Naive thymus-derived CD8-positive, alpha-beta T cell (primary cell): ENCODE measurements around the gene BTBD10. TPM values are rescaled to one million over a fixed set of nuclear protein-coding genes. Genes with fewer than 3 reads are reported as not detected.

Experiments used
- ATAC-seq, 2 donors: fragments of 150-1000 bp; cut with Tn5 transposase in 1 of 2; sonication (Bioruptor Pico), chemical (Tn5 transposase) in 1 of 2; 1 replicate in 1 of 2; 2 replicates in 1 of 2; pipeline ENCODE4 v1.10.0; 2021; ENCODE audit warnings: mild to moderate bottlenecking in 2 of 2, moderate library complexity in 2 of 2
- POLR2A ChIA-PET: fragments of 350-600 bp; sonication (Branson Sonifier 250); formaldehyde crosslinking; loops from one replicate; lab custom pipeline; 2021; ENCODE audit warnings: antibody characterized with exemption; lab: Charles Lee
- DNase-seq, 10 donors: peaks; one replicate each; pipeline versions ENCODE4 v3.0.0 to v3.0.0-alpha.2; 2020 to 2022
- H3K27ac Mint-ChIP-seq, 10 donors: one replicate each; pipeline ENCODE4 v1.8.0; 2020 to 2022; ENCODE audit warnings: mild to moderate bottlenecking in 10 of 10, mixed read lengths in 10 of 10, moderate library complexity in 4 of 10, inconsistent platforms in 1 of 10
- H3K27me3 Mint-ChIP-seq, 5 donors: one replicate each; pipeline ENCODE4 v1.8.0; 2021 to 2022; ENCODE audit warnings: mixed read lengths in 5 of 5
- H3K36me3 Mint-ChIP-seq, 3 donors: one replicate each; pipeline ENCODE4 v1.8.0; 2020 to 2022; ENCODE audit warnings: mixed read lengths in 3 of 3, mild to moderate bottlenecking in 2 of 3, inconsistent platforms in 1 of 3
- H3K4me1 Mint-ChIP-seq, 4 donors: one replicate each; pipeline ENCODE4 v1.8.0; 2021 to 2022; ENCODE audit warnings: mixed read lengths in 4 of 4
- H3K4me3 Mint-ChIP-seq, 10 donors: one replicate each; pipeline ENCODE4 v1.8.0; 2020 to 2022; ENCODE audit warnings: mild to moderate bottlenecking in 10 of 10, mixed read lengths in 10 of 10, moderate library complexity in 6 of 10, inconsistent platforms in 1 of 10
- H3K9me3 Mint-ChIP-seq, 9 donors: one replicate each; pipeline ENCODE4 v1.8.0; 2020 to 2022; ENCODE audit warnings: mixed read lengths in 9 of 9, mild to moderate bottlenecking in 3 of 9, inconsistent platforms in 1 of 9, moderate library complexity in 1 of 9
- polyA plus RNA-seq, 3 donors: library from polyadenylated mRNA; unstranded; fragments of 300-500 nt; fragmentation: Illumina TruSeq; gene quantifications; one replicate each; pipeline ENCODE4 v1.2.3, GENCODE V29; 2021
- total RNA-seq, 8 experiments: library from RNA in 2 of 8; stranded (reverse) in 2 of 8; gene quantifications; one replicate each; pipeline ENCODE4 v1.2.3 and lab custom pipeline; 2021 to 2026

The BTBD10 gene
- total and polyA plus RNA-seq, 5 experiments from 2014 or later, result 7.1 to 20.2 (median 9.4) TPM

DNA sequence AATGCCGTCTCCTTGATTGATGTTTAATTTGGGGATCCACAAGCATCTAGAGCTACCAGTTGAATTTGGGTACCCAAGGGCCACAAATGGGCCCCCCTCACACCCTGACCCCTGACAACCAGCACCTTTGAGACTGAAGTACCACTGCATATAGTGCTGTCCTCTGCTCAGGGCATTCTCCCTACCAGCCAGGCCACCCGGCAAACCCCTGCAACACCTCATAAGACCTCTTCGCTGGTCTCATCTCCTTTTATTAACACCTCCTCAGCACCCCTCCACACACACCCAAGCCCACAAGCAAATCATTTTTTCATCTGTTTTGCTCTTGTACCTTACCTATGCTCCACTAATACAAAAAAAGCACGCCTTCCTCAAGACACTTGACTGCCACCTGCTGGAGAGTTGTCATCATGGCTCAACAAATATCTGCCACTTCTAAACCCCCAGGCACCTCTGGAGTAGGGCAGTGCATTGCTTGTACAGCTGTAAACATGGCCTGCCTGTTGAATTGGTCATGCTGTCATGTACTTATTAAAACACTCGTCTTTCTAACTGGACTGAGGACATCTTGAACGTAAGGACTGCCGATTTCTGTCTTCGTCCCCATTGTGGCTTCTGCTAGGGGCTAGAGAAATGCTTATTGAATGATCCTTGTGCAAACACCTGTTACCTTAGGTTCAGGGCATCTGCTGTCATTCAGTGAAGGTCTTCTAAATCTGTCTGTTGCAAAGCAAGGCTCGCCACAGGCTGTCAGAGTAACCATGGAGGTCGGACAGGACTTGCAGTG lies 118.9 kb downstream of the BTBD10 start:
- Mint-ChIP-seq H3K36me3 (peaks cover 0 to 20% (median 0%) of the 10 kb centered on the region in 3 donors), H3K9me3 (no peaks in the 10 kb centered on the region), H3K27me3 (no peaks in the 10 kb centered on the region), H3K27ac (peak overlapping the region in 4 of 10 donors; percentile 0 to 19 (median 2)), H3K4me1 (peaks cover 37 to 79% (median 68%) of the 10 kb centered on the region in 4 donors), H3K4me3 (no peak overlapping the region)
- peak; percentile 74 to 76 for ATAC-seq
- POLR2A ChIA-PET, result no interaction called here
- DNase-seq, result peak; percentile 34 to 82 (median 61)

DNA sequence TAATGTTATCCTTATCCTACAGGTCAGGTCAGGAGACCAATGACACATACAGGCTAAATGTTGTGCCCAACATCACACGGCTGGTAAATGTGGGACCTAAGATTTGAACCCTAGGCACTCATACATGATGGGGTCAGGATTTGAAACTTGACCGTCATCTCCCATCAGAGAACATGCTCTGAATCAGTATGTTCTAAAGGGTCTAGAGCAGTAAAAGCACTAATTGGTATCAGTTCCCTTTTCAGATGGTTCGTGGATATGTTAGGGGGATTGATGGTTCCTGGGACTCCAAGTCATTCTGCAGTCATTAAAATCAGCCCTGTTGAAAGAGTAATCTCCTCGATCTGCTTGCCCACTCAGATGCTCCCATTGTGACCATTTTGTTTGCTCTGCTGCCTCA lies 120.0 kb downstream of the BTBD10 start:
- no peak for DNase-seq
- Mint-ChIP-seq H3K4me1 (peaks cover 36 to 82% (median 69%) of the 10 kb centered on the region in 4 donors), H3K9me3 (no peaks in the 10 kb centered on the region), H3K4me3 (no peak overlapping the region), H3K27me3 (no peaks in the 10 kb centered on the region), H3K27ac (peak overlapping the region in 2 of 10 donors; percentile 16 to 46), H3K36me3 (peaks cover 0 to 14% (median 0%) of the 10 kb centered on the region in 3 donors)
- POLR2A ChIA-PET, result no interaction called here
- ATAC-seq, result no peak

DNA sequence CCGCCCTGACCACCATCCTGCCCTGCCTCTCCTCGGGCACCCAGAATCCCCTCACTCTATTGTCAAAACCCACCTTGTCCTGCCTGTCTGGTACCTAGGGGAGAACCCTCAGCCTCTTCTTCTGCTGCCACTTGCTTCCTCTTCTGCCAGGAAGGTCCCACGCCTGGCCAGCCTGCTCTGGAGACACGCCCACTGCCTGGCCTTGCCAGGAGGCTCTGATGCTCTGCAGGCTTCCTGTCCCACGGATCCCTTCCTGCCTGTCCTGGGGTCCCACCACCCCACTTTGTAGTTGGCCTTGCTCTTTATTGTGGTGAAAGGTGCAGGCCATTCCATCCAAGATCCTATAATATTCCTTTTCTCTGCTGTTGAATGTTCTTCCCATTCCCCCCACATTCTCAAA lies 122.0 kb downstream of the BTBD10 start:
- Mint-ChIP-seq H3K36me3 (peaks cover 0 to 9% (median 0%) of the 10 kb centered on the region in 3 donors), H3K9me3 (no peaks in the 10 kb centered on the region), H3K27ac (peak overlapping the region; percentile 31 to 95 (median 63)), H3K4me3 (no peak overlapping the region), H3K27me3 (no peaks in the 10 kb centered on the region), H3K4me1 (peaks cover 31 to 72% (median 67%) of the 10 kb centered on the region in 4 donors)
- POLR2A ChIA-PET, result no interaction called here
- no peak for DNase-seq
- no peak for ATAC-seq

DNA sequence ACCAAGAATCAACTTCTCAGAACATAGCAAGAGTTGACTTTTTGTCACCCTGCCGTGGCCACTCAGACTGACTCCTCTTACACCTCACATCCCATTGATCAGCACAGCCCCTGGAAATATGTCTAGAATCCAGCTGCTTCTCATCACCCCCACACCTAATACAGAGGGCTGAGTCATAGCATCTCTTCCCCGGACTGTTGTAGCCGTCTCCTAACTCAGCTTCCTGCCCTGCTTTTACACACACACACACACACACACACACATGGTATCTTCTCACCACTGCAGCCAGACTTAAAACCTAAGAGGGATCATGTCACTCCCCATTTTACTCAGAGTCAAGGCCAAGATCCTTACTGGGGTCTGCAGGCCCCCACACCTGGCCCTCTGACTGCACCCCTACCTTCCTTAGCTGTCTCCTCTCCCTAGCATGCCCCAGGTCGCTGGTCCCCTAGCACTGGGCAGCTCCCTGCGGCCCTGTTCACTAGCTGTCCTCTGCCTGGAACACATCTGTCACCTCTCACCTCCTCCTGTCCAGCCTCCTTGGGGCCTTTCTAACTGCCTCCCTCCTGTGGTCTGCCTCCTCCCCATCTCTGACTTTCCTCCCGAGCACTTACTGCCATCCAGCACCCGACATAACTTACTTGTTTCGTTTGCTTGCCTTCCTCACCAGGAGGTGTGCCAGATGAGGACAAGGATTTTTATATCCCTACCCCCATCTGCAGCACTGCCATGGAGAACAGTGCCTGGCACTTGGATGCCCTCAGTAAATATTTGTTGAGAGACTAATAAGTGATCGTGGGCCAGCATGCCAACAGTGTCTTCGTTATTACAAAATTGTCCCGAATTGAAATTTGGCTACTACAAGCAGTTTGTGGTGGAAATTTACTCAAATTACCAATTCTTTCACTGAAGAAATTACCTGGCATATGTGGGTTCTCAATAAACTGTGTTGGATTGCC lies 123.5 kb downstream of the BTBD10 start:
- H3K27me3 Mint-ChIP-seq, result no peaks in the 10 kb centered on the region
- H3K36me3 Mint-ChIP-seq, result peaks cover 0 to 9% (median 0%) of the 10 kb centered on the region in 3 donors
- DNase-seq (peak in 4 of 10 donors; percentile 12 to 40 (median 27)), ATAC-seq (peak; percentile 27 to 54)
- POLR2A ChIA-PET, result interaction anchor here (1.3 kb wide), 1 partner anchor 61 kb away, joined by 4 read pairs; no protein-coding TSS in a partner anchor
- H3K4me1 Mint-ChIP-seq, result peaks cover 29 to 73% (median 69%) of the 10 kb centered on the region in 4 donors
- peak overlapping the region; percentile 11 to 91 (median 78) for H3K27ac Mint-ChIP-seq
- peak overlapping the region in 7 of 10 donors; percentile 5 to 65 (median 52) for H3K4me3 Mint-ChIP-seq
- H3K9me3 Mint-ChIP-seq, result no peaks in the 10 kb centered on the region

DNA sequence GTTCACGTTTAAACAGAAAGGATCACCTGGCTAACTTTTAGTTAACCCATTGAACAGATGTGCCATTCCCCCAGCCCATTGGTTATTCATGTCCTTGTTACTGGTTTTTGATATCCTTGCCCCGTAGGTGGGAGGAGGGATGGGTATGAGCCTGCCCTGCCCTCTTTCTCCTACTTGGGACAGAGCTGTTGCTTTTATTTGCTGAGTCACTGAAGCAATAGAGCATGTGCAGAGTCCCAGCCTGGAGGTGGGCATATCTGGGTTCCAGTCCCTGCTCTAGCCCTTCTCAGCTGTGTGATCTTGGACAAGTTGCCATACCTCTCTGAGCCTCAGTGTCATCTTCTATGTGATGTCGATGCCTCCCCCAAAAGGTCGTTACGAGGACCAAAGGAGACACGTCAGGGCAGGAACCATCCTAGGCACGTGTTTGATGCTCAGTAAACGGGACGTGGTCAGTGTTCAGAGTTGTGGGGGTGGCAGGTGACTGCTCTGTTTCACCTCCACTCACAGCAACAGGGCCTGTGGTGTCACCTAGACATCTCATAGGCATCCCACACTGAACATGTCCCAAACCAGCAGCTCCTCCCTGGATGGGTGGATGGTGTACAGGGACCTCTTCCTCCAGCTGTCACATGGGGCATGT lies 124.5 kb downstream of the BTBD10 start:
- peak overlapping the region in 9 of 10 donors; percentile 19 to 72 (median 45) for H3K4me3 Mint-ChIP-seq
- no peaks in the 10 kb centered on the region for H3K9me3 Mint-ChIP-seq
- peaks cover 0 to 6% (median 0%) of the 10 kb centered on the region in 3 donors for H3K36me3 Mint-ChIP-seq
- H3K27me3 Mint-ChIP-seq, result no peaks in the 10 kb centered on the region
- peak overlapping the region in 9 of 10 donors; percentile 11 to 91 (median 79) for H3K27ac Mint-ChIP-seq
- peak in 1 of 10 donors; percentile 19 for DNase-seq
- POLR2A ChIA-PET, result no interaction called here
- peak in 1 of 2 donors; percentile 31 for ATAC-seq
- peaks cover 30 to 73% (median 72%) of the 10 kb centered on the region in 4 donors for H3K4me1 Mint-ChIP-seq

DNA sequence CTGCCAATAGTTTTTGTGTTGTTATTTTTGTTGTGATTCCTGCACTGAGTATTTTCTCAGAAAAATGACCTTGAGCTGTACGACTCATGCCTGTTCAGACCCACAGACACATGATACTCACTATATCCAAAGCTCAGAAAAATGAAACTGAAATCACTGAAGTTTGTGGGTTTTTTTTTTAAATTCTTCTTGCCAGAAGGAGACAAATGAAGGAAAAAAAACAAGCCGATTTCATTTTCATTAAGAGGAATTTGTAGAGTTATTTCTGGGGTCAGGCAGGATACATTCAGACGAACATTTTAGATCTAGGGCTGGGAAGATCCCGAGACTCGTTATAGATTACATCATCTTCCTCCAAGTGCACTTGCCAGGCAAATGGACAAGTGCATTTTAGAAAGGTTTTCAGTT lies 125.0 kb downstream of the BTBD10 start:
- Mint-ChIP-seq H3K9me3 (no peaks in the 10 kb centered on the region), H3K36me3 (peaks cover 0 to 6% (median 0%) of the 10 kb centered on the region in 3 donors), H3K4me1 (peaks cover 32 to 77% (median 76%) of the 10 kb centered on the region in 4 donors), H3K27me3 (no peaks in the 10 kb centered on the region), H3K27ac (peak overlapping the region in 6 of 10 donors; percentile 11 to 91 (median 38)), H3K4me3 (peak overlapping the region in 8 of 10 donors; percentile 1 to 72 (median 40))
- ATAC-seq (no peak), DNase-seq (no peak)
- POLR2A ChIA-PET, result no interaction called here

Other genes starting within 250 kb of the BTBD10 start
- 10 to 100 TPM; 93.6 to 93.8 TPM for gene BMAL1, start 185.4 kb downstream of the BTBD10 start, total RNA-seq
- gene BMAL1, start 185.4 kb downstream of the BTBD10 start, polyA plus RNA-seq, result 10 to 100 TPM in 2 of 3 donors, 1 to 10 TPM in 1; 9.6 to 14.0 (median 12.3) TPM
- not detected for gene PTH, start 32.8 kb upstream of the BTBD10 start, total RNA-seq
- gene PTH, start 32.8 kb upstream of the BTBD10 start, polyA plus RNA-seq, result not detected
- gene FAR1, start 205.4 kb upstream of the BTBD10 start, total RNA-seq, result 10 to 100 TPM; 33.6 to 38.1 TPM
- 10 to 100 TPM in 1 of 3 donors, 1 to 10 TPM in 2; 6.0 to 12.8 (median 7.8) TPM for gene FAR1, start 205.4 kb upstream of the BTBD10 start, polyA plus RNA-seq